Gastroesophageal sphincter (tissue), 4 donors: ENCODE measurements around the gene RIPPLY1. TPM values are rescaled to one million over a fixed set of nuclear protein-coding genes. Genes with fewer than 3 reads are reported as not detected.

Experiments
- ATAC-seq: fragments of 150-250 bp; one replicate; pipeline ENCODE4 v1.9.1; 2016; ENCODE audit warnings: mild to moderate bottlenecking, moderate library complexity
- H3K27ac ChIP-seq, 4 donors: fragments of 200-600 bp; sonication (generic) in 3 of 4; 1 replicate in 3 of 4; 2 replicates in 1 of 4; pipeline ENCODE4 v1.5.1; 2016 to 2019
- H3K27me3 ChIP-seq: fragments of 200-600 bp; sonication (generic); one replicate; pipeline ENCODE4 v1.5.1; 2019
- H3K36me3 ChIP-seq, 2 donors: fragments of 200-600 bp; sonication (generic); one replicate each; pipeline ENCODE4 v1.5.1; 2019; ENCODE audit warnings: control low read depth in 1 of 2
- H3K4me1 ChIP-seq, 3 donors: fragments of 200-600 bp; sonication (generic); 1 replicate in 2 of 3; 2 replicates in 1 of 3; pipeline ENCODE4 v1.5.1; 2016 to 2019; ENCODE audit warnings: control low read depth in 2 of 3
- H3K4me3 ChIP-seq, 2 donors: fragments of 200-600 bp; sonication (generic); one replicate each; pipeline ENCODE4 v1.5.1; 2019; ENCODE audit warnings: mild to moderate bottlenecking in 1 of 2, moderate library complexity in 1 of 2
- H3K9me3 ChIP-seq, 3 donors: fragments of 200-600 bp; sonication (generic); one replicate each; pipeline ENCODE4 v1.5.1; 2017 to 2019; ENCODE audit warnings: control low read depth in 2 of 3
- CTCF ChIP-seq, 4 experiments: fragments of 200-600 bp in 2 of 4; fragments of 450-650 bp in 2 of 4; sonication (generic) in 1 of 4; IDR thresholded peaks; one replicate each; pipeline ENCODE4 v1.5.1; 2017 to 2019; ENCODE audit warnings: antibody characterized with exemption in 4 of 4, mild to moderate bottlenecking in 2 of 4, moderate library complexity in 2 of 4
- EP300 ChIP-seq: sonication (generic); formaldehyde crosslinking; IDR thresholded peaks from one replicate; pipeline ENCODE4 v1.6.1; 2017; ENCODE audit warnings: antibody characterized with exemption, mild to moderate bottlenecking
- POLR2A ChIP-seq, 2 donors: fragments of 450-650 bp; IDR thresholded peaks; one replicate each; pipeline ENCODE4 v1.6.1; 2017; ENCODE audit warnings: antibody characterized with exemption in 2 of 2, mild to moderate bottlenecking in 2 of 2, moderate library complexity in 1 of 2
- POLR2AphosphoS5 ChIP-seq: sonication (generic); formaldehyde crosslinking; IDR thresholded peaks from one replicate; pipeline ENCODE4 v1.6.1; 2017; ENCODE audit warnings: antibody characterized with exemption
- WGBS, 2 donors: methylation state at CpG; one replicate each; pipeline ENCODE4 v1.1.5; 2018; ENCODE audit warnings: low coverage in 1 of 2; 5-methylcytosine and 5-hydroxymethylcytosine counted together
- total RNA-seq, 4 donors: library from RNA; depleted of rRNA; stranded (reverse); fragments of >200 nt; gene quantifications; one replicate each; pipeline ENCODE4 v1.1.0, GENCODE V29; 2016

RIPPLY1 gene
- total RNA-seq, 4 donors from 2014 or later, result not detected

DNA sequence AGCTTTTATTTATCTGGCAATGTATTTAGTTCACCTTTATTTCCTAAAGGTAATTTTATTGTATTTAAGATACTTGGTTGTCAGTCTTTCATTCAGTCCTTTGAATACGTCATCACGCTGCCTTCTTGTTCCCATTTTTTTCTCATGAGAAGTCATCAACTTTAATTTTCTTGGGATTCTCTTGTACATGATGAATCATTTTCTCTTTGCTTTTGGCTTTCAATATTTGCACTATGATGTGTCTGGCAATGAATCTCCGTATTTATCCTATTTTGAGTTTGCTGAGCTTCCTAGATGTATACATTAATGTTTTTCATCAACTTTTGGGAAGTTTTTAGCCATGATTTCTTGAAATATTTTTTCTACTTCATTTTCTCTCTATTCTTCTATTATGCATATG lies 45.5 kb upstream of the RIPPLY1 start:
- Histone ChIP-seq H3K9me3 (no peaks in the 10 kb centered on the region), H3K36me3 (peaks cover 0 to 5% of the 10 kb centered on the region in 2 donors), H3K27ac (no peak overlapping the region), H3K4me3 (no peak overlapping the region), H3K27me3 (no peaks in the 10 kb centered on the region), H3K4me1 (no peaks in the 10 kb centered on the region)
- ATAC-seq, result no peak
- TF ChIP-seq EP300 (no peak), POLR2A (IDR thresholded peaks at IDR 0.05) (no peak), CTCF (IDR thresholded peaks at IDR 0.05) (no peak), POLR2AphosphoS5 (no peak)
- 56 to 93% methylated on average over 3 of the region's 3 CpGs for WGBS, 2 donors

- no peak for TF ChIP-seq POLR2A (IDR thresholded peaks at IDR 0.05)
- TF ChIP-seq EP300, result no peak
- no peak for TF ChIP-seq POLR2AphosphoS5
- TF ChIP-seq CTCF (IDR thresholded peaks at IDR 0.05), result no peak
- no peaks in the 10 kb centered on the region for H3K9me3 ChIP-seq
- no peaks in the 10 kb centered on the region for H3K27me3 ChIP-seq
- peaks cover 0 to 17% of the 10 kb centered on the region in 2 donors for H3K36me3 ChIP-seq
- 75 to 94% methylated on average over 3 of the region's 3 CpGs for WGBS, 2 donors
- no peak for ATAC-seq
- H3K27ac ChIP-seq, result no peak overlapping the region
- H3K4me1 ChIP-seq, result no peaks in the 10 kb centered on the region
- H3K4me3 ChIP-seq, result no peak overlapping the region
These were observed 43.3 kb upstream of the RIPPLY1 start for GRCh38 chrX:106946464-106946863.

GRCh38 chrX:106940068-106940467 lies 36.9 kb upstream of the RIPPLY1 start:
- H3K27ac ChIP-seq, result no peak overlapping the region
- no peaks in the 10 kb centered on the region for H3K4me1 ChIP-seq
- ATAC-seq, result no peak
- TF ChIP-seq CTCF (IDR thresholded peaks at IDR 0.05) (no peak), EP300 (no peak), POLR2A (IDR thresholded peaks at IDR 0.05) (no peak), POLR2AphosphoS5 (no peak)
- 56 to 100% methylated on average over 1 of the region's 1 CpG for WGBS, 2 donors
- H3K27me3 ChIP-seq, result no peaks in the 10 kb centered on the region
- H3K9me3 ChIP-seq, result no peaks in the 10 kb centered on the region
- peaks cover 0 to 39% of the 10 kb centered on the region in 2 donors for H3K36me3 ChIP-seq
- no peak overlapping the region for H3K4me3 ChIP-seq

- no peaks in the 10 kb centered on the region for H3K9me3 ChIP-seq
- WGBS, 2 donors, result 39 to 40% methylated on average over 1 to 2 of the region's 3 CpGs
- no peak overlapping the region for H3K4me3 ChIP-seq
- no peak overlapping the region for H3K27ac ChIP-seq
- TF ChIP-seq CTCF (IDR thresholded peaks at IDR 0.05) (no peak), POLR2A (IDR thresholded peaks at IDR 0.05) (no peak), POLR2AphosphoS5 (no peak), EP300 (no peak)
- no peaks in the 10 kb centered on the region for H3K27me3 ChIP-seq
- no peaks in the 10 kb centered on the region for H3K4me1 ChIP-seq
- peaks cover 0 to 39% of the 10 kb centered on the region in 2 donors for H3K36me3 ChIP-seq
- ATAC-seq, result no peak
These were observed 36.4 kb upstream of the RIPPLY1 start for GRCh38 chrX:106939566-106939965.

- Histone ChIP-seq H3K9me3 (no peaks in the 10 kb centered on the region), H3K27ac (no peak overlapping the region), H3K4me1 (no peaks in the 10 kb centered on the region), H3K36me3 (peaks cover 0 to 20% of the 10 kb centered on the region in 2 donors), H3K4me3 (no peak overlapping the region), H3K27me3 (no peaks in the 10 kb centered on the region)
- no peak for TF ChIP-seq POLR2A (IDR thresholded peaks at IDR 0.05)
- TF ChIP-seq EP300, result no peak
- TF ChIP-seq POLR2AphosphoS5, result no peak
- TF ChIP-seq CTCF (IDR thresholded peaks at IDR 0.05), result no peak
- WGBS, 2 donors, result 83% methylated on average over 1 of the region's 1 CpG; no CpG with 5 or more reads in 1 of the 2 donors
- ATAC-seq, result no peak
These were observed 33.1 kb upstream of the RIPPLY1 start for GRCh38 chrX:106936246-106936645.
